H9 (cell line): ENCODE data around the gene PIEZO2. TPM values are rescaled to one million over a fixed set of nuclear protein-coding genes. Genes with fewer than 3 reads are reported as not detected.
A peak's percentile ranks its signal among the peaks of the same experiment; 100 is the strongest.

Experiments used
- DNase-seq: peaks from one replicate; pipeline ENCODE4 v3.0.0-alpha.2; 2017
- H2AFZ ChIP-seq: one replicate; pipeline ENCODE4 v1.6.1; 2013; ENCODE audit warnings: mild to moderate bottlenecking, low read length, control low read depth, moderate library complexity
- H2AK5ac ChIP-seq: 2 replicates; pipeline ENCODE4 v1.6.1; 2013; ENCODE audit warnings: low read length, control low read depth, mixed read lengths; ENCODE audit not compliant: insufficient read length
- H2BK120ac ChIP-seq: one replicate; pipeline ENCODE4 v1.6.1; 2013; ENCODE audit warnings: low read depth, mild to moderate bottlenecking, low read length, control low read depth, inconsistent platforms; ENCODE audit not compliant: poor library complexity, severe bottlenecking
- H2BK12ac ChIP-seq: 2 replicates; pipeline ENCODE4 v1.6.1; 2013; ENCODE audit warnings: low read length, control low read depth, mixed read lengths, low read depth; ENCODE audit not compliant: insufficient read length
- H2BK15ac ChIP-seq: 2 replicates; pipeline ENCODE4 v1.6.1; 2013; ENCODE audit warnings: low read depth, low read length, control low read depth
- H2BK20ac ChIP-seq: one replicate; pipeline ENCODE4 v1.6.1; 2013; ENCODE audit warnings: low read depth, mild to moderate bottlenecking, low read length, control low read depth, inconsistent platforms; ENCODE audit not compliant: poor library complexity, severe bottlenecking
- H2BK5ac ChIP-seq: 2 replicates; pipeline ENCODE4 v1.6.1; 2013; ENCODE audit warnings: low read length, control low read depth, mixed read lengths; ENCODE audit not compliant: insufficient read length
- H3K14ac ChIP-seq: 2 replicates; pipeline ENCODE4 v1.6.1; 2013; ENCODE audit warnings: low read length, control low read depth; ENCODE audit not compliant: insufficient read depth
- H3K18ac ChIP-seq: 2 replicates; pipeline ENCODE4 v1.6.1; 2013; ENCODE audit warnings: low read depth, mild to moderate bottlenecking, mixed read lengths, low read length, control low read depth; ENCODE audit not compliant: insufficient read length
- H3K23ac ChIP-seq: 2 replicates; pipeline ENCODE4 v1.6.1; 2013; ENCODE audit warnings: low read length, control low read depth, mixed read lengths, low read depth; ENCODE audit not compliant: insufficient read length
- H3K23me2 ChIP-seq: 2 replicates; pipeline ENCODE4 v1.6.1; 2013; ENCODE audit warnings: low read depth, mild to moderate bottlenecking, mixed read lengths, low read length, control low read depth; ENCODE audit not compliant: insufficient read length, poor library complexity, severe bottlenecking
- H3K27ac ChIP-seq: 2 replicates; pipeline ENCODE4 v1.5.1; 2013; ENCODE audit warnings: low read length, control low read depth, mixed read lengths, low read depth; ENCODE audit not compliant: insufficient read length
- H3K27me3 ChIP-seq: 2 replicates; pipeline ENCODE4 v1.6.1; 2013; ENCODE audit warnings: low read length, control low read depth, inconsistent platforms; ENCODE audit not compliant: insufficient read depth
- H3K4ac ChIP-seq: 2 replicates; pipeline ENCODE4 v1.6.1; 2013; ENCODE audit warnings: low read depth, mild to moderate bottlenecking, control low read depth, inconsistent platforms, low read length, moderate library complexity
- H3K4me1 ChIP-seq: 2 replicates; pipeline ENCODE4 v1.6.1; 2013; ENCODE audit warnings: low read length, control low read depth, inconsistent platforms; ENCODE audit not compliant: insufficient read depth
- H3K4me2 ChIP-seq: 2 replicates; pipeline ENCODE4 v1.6.1; 2013; ENCODE audit warnings: low read length, control low read depth, mixed read lengths; ENCODE audit not compliant: insufficient read length, insufficient read depth
- H3K56ac ChIP-seq: 2 replicates; pipeline ENCODE4 v1.6.1; 2013; ENCODE audit warnings: low read depth, mild to moderate bottlenecking, mixed read lengths, low read length, control low read depth; ENCODE audit not compliant: insufficient read length
- H3K79me1 ChIP-seq: 2 replicates; pipeline ENCODE4 v1.6.1; 2013; ENCODE audit warnings: low read depth, mild to moderate bottlenecking, moderate library complexity, low read length, control low read depth, inconsistent platforms; ENCODE audit not compliant: insufficient read depth, poor library complexity, severe bottlenecking
- H3K79me2 ChIP-seq: 2 replicates; pipeline ENCODE4 v1.6.1; 2013; ENCODE audit warnings: low read length, control low read depth, inconsistent platforms; ENCODE audit not compliant: insufficient read depth
- H3K9ac ChIP-seq: 2 replicates; pipeline ENCODE4 v1.6.1; 2013; ENCODE audit warnings: low read length, control low read depth, mixed read lengths; ENCODE audit not compliant: insufficient read length; ENCODE audit errors: extremely low read depth
- H3K9me3 ChIP-seq: one replicate; pipeline ENCODE4 v1.6.1; 2013; ENCODE audit warnings: low read depth, low read length, inconsistent platforms; ENCODE audit not compliant: control insufficient read depth
- H3T11ph ChIP-seq: one replicate; pipeline ENCODE4 v1.6.1; 2013; ENCODE audit warnings: mild to moderate bottlenecking, low read length, control low read depth, inconsistent platforms
- H4K20me1 ChIP-seq: one replicate; pipeline ENCODE4 v1.6.1; 2013; ENCODE audit not compliant: control insufficient read depth, insufficient read length, insufficient read depth
- H4K5ac ChIP-seq: 2 replicates; pipeline ENCODE4 v1.6.1; 2013; ENCODE audit warnings: low read depth, mild to moderate bottlenecking, mixed read lengths, low read length, control low read depth; ENCODE audit not compliant: insufficient read length
- H4K8ac ChIP-seq: replicated peaks from 2 replicates; pipeline ENCODE4 v1.6.1; 2013; ENCODE audit warnings: low read length, control low read depth, mixed read lengths, low read depth; ENCODE audit not compliant: insufficient read length
- H4K91ac ChIP-seq: 2 replicates; pipeline ENCODE4 v1.6.1; 2013; ENCODE audit warnings: low read depth, mild to moderate bottlenecking, moderate library complexity, mixed read lengths, low read length, control low read depth; ENCODE audit not compliant: insufficient read length
- H3K27ac Mint-ChIP-seq, 3 experiments: 2 replicates in 2 of 3; 3 replicates in 1 of 3; pipeline ENCODE4 v1.8.0; 2020 to 2021; ENCODE audit warnings: mixed read lengths in 3 of 3, mild to moderate bottlenecking in 1 of 3, moderate library complexity in 1 of 3
- H3K27me3 Mint-ChIP-seq: 2 replicates; pipeline ENCODE4 v1.8.0; 2021; ENCODE audit warnings: low read depth, mild to moderate bottlenecking, moderate library complexity, mixed read lengths
- H3K36me3 Mint-ChIP-seq, 3 experiments: 2 replicates in 2 of 3; 3 replicates in 1 of 3; pipeline ENCODE4 v1.8.0; 2020 to 2021; ENCODE audit warnings: low read depth in 3 of 3, mixed read lengths in 3 of 3; ENCODE audit not compliant: insufficient read depth in 1 of 3
- H3K4me1 Mint-ChIP-seq, 2 experiments: 2 replicates each; pipeline ENCODE4 v1.8.0; 2020; ENCODE audit warnings: mixed read lengths in 2 of 2
- H3K4me3 Mint-ChIP-seq, 2 experiments: 2 replicates in 1 of 2; 3 replicates in 1 of 2; pipeline ENCODE4 v1.8.0; 2020 to 2021; ENCODE audit warnings: mild to moderate bottlenecking in 2 of 2, mixed read lengths in 2 of 2, moderate library complexity in 1 of 2
- H3K9me3 Mint-ChIP-seq, 2 experiments: 2 replicates in 1 of 2; 3 replicates in 1 of 2; pipeline ENCODE4 v1.8.0; 2020; ENCODE audit warnings: mild to moderate bottlenecking in 2 of 2, mixed read lengths in 2 of 2, moderate library complexity in 1 of 2
- CTCF ChIP-seq: fragments of 200-600 bp; sonication (generic); conservative IDR thresholded peaks from 3 replicates; pipeline ENCODE4 v1.8.0; 2021; ENCODE audit warnings: antibody characterized with exemption, mild to moderate bottlenecking
- WGBS: extraction: QIAGEN DNeasy Blood & Tissue Kit; methylation state at CpG from one replicate; pipeline ENCODE4 v1.1.7; 2013; ENCODE audit warnings: missing lambda C conversion rate, low lambda C conversion rate, mixed read lengths; ENCODE audit not compliant: insufficient read length; ENCODE audit errors: extremely low coverage; 5-methylcytosine and 5-hydroxymethylcytosine counted together
- total RNA-seq: library from RNA; stranded (reverse); gene quantifications from 2 replicates; pipeline ENCODE4 v1.2.1, GENCODE V29; 2021

Gene PIEZO2
- total RNA-seq, 1 experiment from 2014 or later = 3.9 TPM

GRCh38 chr18:10723496-10723895 is 425.9 kb downstream of the PIEZO2 start:
- Histone ChIP-seq H3K23me2 (no peaks in the 10 kb centered on the region), H3K79me1 (no peaks in the 10 kb centered on the region), H2AFZ (no peak overlapping the region), H3K56ac (no peak overlapping the region), H3K18ac (no peak overlapping the region), H2BK120ac (no peak overlapping the region), H2AK5ac (no peak overlapping the region), H3T11ph (no peak overlapping the region), H3K9ac (no peak overlapping the region), H2BK20ac (no peak overlapping the region), H3K27me3 (no peaks in the 10 kb centered on the region), H3K9me3 (no peaks in the 10 kb centered on the region), H4K91ac (no peak overlapping the region), H3K23ac (no peak overlapping the region), H4K8ac (no peak overlapping the region), H3K27ac (no peak overlapping the region), H3K4ac (no peak overlapping the region), H3K14ac (no peak overlapping the region), H3K4me1 (no peaks in the 10 kb centered on the region), H3K79me2 (no peaks in the 10 kb centered on the region), H4K20me1 (no peaks in the 10 kb centered on the region), H2BK15ac (no peak overlapping the region), H4K5ac (no peak overlapping the region), H3K4me2 (no peak overlapping the region), H2BK12ac (no peak overlapping the region), H2BK5ac (no peak overlapping the region)
- Mint-ChIP-seq H3K9me3 (peaks cover 0 to 2% of the 10 kb centered on the region in 2 experiments; a peak in 1 of 5 replicates), H3K36me3 (peaks cover 0 to 10% (median 0%) of the 10 kb centered on the region in 3 experiments; a peak in 2 of 7 replicates), H3K4me1 (no peaks in the 10 kb centered on the region), H3K27me3 (peaks cover 2% of the 10 kb centered on the region), H3K27ac (peak overlapping the region in 1 of 3 experiments; percentile 0; a peak in 2 of 7 replicates), H3K4me3 (no peak overlapping the region)
- no peak for DNase-seq
- TF ChIP-seq CTCF = no peak
- no CpG with 5 or more reads among the region's 4 CpGs for WGBS
